Endodermal cell (in vitro differentiated cells): ENCODE results near the gene BTBD6. TPM values are rescaled to one million over a fixed set of nuclear protein-coding genes. Genes with fewer than 3 reads are reported as not detected.
"Not testable (repeated sequence)": the region's sequence is repeated elsewhere in the genome, so short reads cannot be mapped to it uniquely, and the experiment has no call there.

Experiments
- DNase-seq: peaks from one replicate; pipeline ENCODE4 v3.0.0-alpha.2; 2017
- H3K27ac ChIP-seq: 2 replicates; pipeline ENCODE4 v1.5.1; 2013; ENCODE audit warnings: mild to moderate bottlenecking, low read depth, low read length, moderate library complexity
- H3K27me3 ChIP-seq: 2 replicates; pipeline ENCODE4 v1.6.1; 2013; ENCODE audit warnings: mild to moderate bottlenecking, low read length, moderate library complexity; ENCODE audit not compliant: insufficient read depth, control insufficient read depth, poor library complexity, severe bottlenecking
- H3K36me3 ChIP-seq: 2 replicates; pipeline ENCODE4 v1.7.0; 2013; ENCODE audit warnings: mild to moderate bottlenecking, low read length, moderate library complexity; ENCODE audit not compliant: control insufficient read depth, insufficient read depth
- H3K4me1 ChIP-seq: one replicate; pipeline ENCODE4 v1.7.0; 2013; ENCODE audit warnings: low read length; ENCODE audit not compliant: control insufficient read depth, insufficient read depth
- H3K4me3 ChIP-seq: 2 replicates; pipeline ENCODE4 v1.5.1; 2013; ENCODE audit warnings: mild to moderate bottlenecking, low read length, moderate library complexity
- H3K9ac ChIP-seq: 2 replicates; pipeline ENCODE4 v1.6.1; 2013; ENCODE audit warnings: mild to moderate bottlenecking, low read length, moderate library complexity; ENCODE audit not compliant: poor library complexity, severe bottlenecking; ENCODE audit errors: extremely low read depth
- H3K9me3 ChIP-seq: 2 replicates; pipeline ENCODE4 v1.6.1; 2013; ENCODE audit warnings: mild to moderate bottlenecking, low read length, moderate library complexity; ENCODE audit not compliant: control insufficient read depth
- H3K27ac Mint-ChIP-seq: 2 replicates; pipeline ENCODE4 v1.8.0; 2020; ENCODE audit warnings: mixed read lengths
- H3K27me3 Mint-ChIP-seq: 2 replicates; pipeline ENCODE4 v1.8.0; 2021; ENCODE audit warnings: mild to moderate bottlenecking, mixed read lengths; ENCODE audit not compliant: insufficient read depth
- H3K36me3 Mint-ChIP-seq: 2 replicates; pipeline ENCODE4 v1.8.0; 2020; ENCODE audit warnings: low read depth, mixed read lengths
- H3K4me1 Mint-ChIP-seq: 2 replicates; pipeline ENCODE4 v1.8.0; 2020; ENCODE audit warnings: mixed read lengths
- H3K4me3 Mint-ChIP-seq: 2 replicates; pipeline ENCODE4 v1.8.0; 2020; ENCODE audit warnings: mild to moderate bottlenecking, moderate library complexity, mixed read lengths
- H3K9me3 Mint-ChIP-seq: 2 replicates; pipeline ENCODE4 v1.8.0; 2020; ENCODE audit warnings: mild to moderate bottlenecking, mixed read lengths
- WGBS, 2 experiments: methylation state at CpG; one replicate each; pipeline versions ENCODE4 v1.1.5 to v1.1.7; 2013; ENCODE audit warnings: missing lambda C conversion rate in 2 of 2, mixed read lengths in 1 of 2; ENCODE audit not compliant: insufficient coverage in 1 of 2, insufficient read length in 1 of 2; 5-methylcytosine and 5-hydroxymethylcytosine counted together
- total RNA-seq, 2 donors: library from RNA; stranded (reverse); fragmentation: NEBNext Ultra II Directional in 1 of 2; extraction: Animal tissue kit (Norgen Biotek cat#: 25700) in 1 of 2; gene quantifications; 2 replicates in 1 of 2; 3 replicates in 1 of 2; pipeline ENCODE4 v1.2.1, GENCODE V29; 2021
- TF ChIP-seq, protein P1 (sequence below): fragments of 200-600 bp; sonication (generic); conservative IDR thresholded peaks from 2 replicates; pipeline ENCODE4 v1.5.0; 2021; ENCODE audit warnings: antibody characterized with exemption, mild to moderate bottlenecking

BTBD6 gene
- total RNA-seq, 2 donors from 2014 or later = 21.8 to 26.9 TPM

DNA sequence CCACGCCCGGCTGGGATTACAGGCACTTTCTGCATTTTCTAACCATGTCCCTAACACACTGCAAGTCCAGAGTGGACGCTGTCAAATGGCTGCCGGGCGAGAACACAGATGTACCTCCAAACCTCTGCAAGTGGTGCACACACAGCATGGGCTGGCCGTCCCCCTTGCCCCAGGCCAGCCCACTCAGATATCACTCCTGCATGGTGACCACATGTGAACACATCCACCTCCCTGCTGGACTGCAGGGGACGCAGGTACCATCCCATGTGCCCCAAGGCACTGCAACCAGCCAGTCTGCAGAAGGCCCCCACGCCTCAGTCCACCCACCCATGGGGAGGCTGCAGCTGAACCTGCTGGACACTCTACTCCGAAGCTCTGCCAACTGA, 38.4 kb downstream of the BTBD6 start:
- Histone ChIP-seq H3K36me3 (peaks cover 7% of the 10 kb centered on the region), H3K4me3 (no peak overlapping the region), H3K9me3 (no peaks in the 10 kb centered on the region), H3K9ac (no peak overlapping the region), H3K4me1 (peaks cover 3% of the 10 kb centered on the region), H3K27me3 (no peaks in the 10 kb centered on the region), H3K27ac (no peak overlapping the region)
- H3K27me3 Mint-ChIP-seq = no peaks in the 10 kb centered on the region
- H3K36me3 Mint-ChIP-seq = peaks cover 4% of the 10 kb centered on the region
- H3K9me3 Mint-ChIP-seq = no peaks in the 10 kb centered on the region
- TF ChIP-seq, protein P1, sequence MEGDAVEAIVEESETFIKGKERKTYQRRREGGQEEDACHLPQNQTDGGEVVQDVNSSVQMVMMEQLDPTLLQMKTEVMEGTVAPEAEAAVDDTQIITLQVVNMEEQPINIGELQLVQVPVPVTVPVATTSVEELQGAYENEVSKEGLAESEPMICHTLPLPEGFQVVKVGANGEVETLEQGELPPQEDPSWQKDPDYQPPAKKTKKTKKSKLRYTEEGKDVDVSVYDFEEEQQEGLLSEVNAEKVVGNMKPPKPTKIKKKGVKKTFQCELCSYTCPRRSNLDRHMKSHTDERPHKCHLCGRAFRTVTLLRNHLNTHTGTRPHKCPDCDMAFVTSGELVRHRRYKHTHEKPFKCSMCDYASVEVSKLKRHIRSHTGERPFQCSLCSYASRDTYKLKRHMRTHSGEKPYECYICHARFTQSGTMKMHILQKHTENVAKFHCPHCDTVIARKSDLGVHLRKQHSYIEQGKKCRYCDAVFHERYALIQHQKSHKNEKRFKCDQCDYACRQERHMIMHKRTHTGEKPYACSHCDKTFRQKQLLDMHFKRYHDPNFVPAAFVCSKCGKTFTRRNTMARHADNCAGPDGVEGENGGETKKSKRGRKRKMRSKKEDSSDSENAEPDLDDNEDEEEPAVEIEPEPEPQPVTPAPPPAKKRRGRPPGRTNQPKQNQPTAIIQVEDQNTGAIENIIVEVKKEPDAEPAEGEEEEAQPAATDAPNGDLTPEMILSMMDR = no peak
- H3K27ac Mint-ChIP-seq = no peak overlapping the region
- H3K4me3 Mint-ChIP-seq = no peak overlapping the region
- peaks cover 10% of the 10 kb centered on the region for H3K4me1 Mint-ChIP-seq
- 92% methylated on average over 7 to 9 of the region's 9 CpGs for WGBS, 2 experiments
- no peak for DNase-seq

DNA sequence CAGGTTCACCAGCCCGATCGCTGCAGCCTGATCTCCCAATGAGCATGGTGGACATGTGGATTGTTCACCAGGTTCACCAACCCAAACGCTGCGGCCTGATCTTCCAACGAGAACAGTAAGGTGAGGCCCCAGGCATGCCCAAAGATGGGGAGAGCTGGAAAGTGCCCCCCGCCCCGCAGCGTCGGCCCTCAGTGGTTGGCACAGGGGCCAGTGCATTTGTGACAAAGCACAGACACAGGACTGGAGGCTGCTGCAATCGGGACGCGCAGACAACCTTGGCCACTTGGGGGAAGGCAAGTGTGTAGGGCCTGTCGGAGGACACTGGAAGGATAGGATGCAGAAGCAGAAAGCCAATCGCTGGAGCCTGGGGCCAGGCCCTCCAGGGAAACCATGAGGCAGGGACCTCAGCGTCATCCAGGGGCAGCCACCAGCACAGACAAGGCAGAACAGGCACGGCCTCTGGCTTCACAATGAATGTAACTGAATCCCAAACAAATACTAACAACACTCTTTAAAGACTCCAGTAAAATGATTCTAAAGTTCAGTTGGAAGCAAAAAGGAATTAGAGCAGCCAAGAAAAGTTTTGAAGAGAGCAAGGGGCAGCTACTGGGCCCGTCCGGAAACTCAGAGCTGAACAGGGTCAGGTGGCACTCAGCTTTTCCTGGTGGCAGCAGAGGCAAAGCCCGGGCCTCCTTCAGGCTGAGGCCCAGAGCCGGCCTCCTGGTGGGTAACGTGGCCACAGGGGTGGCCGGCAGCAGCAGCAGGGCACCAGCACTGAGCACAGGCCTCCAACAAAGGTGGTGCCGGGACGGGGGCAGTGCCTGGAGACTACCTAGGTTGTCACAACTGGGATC, 39.1 kb downstream of the BTBD6 start:
- no peaks in the 10 kb centered on the region for H3K27me3 ChIP-seq
- Mint-ChIP-seq H3K4me3 (no peak overlapping the region), H3K36me3 (peaks cover 4% of the 10 kb centered on the region), H3K27me3 (no peaks in the 10 kb centered on the region), H3K9me3 (no peaks in the 10 kb centered on the region), H3K27ac (no peak overlapping the region), H3K4me1 (peaks cover 4% of the 10 kb centered on the region)
- H3K9me3 ChIP-seq = no peaks in the 10 kb centered on the region
- peaks cover 7% of the 10 kb centered on the region for H3K36me3 ChIP-seq
- H3K4me1 ChIP-seq = peaks cover 3% of the 10 kb centered on the region
- no peak overlapping the region for H3K9ac ChIP-seq
- no peak overlapping the region for H3K4me3 ChIP-seq
- TF ChIP-seq, protein P1 = peak; percentile 25
- no peak overlapping the region for H3K27ac ChIP-seq
- peak; percentile 62 for DNase-seq
- 88 to 90% methylated on average over 19 to 24 of the region's 24 CpGs for WGBS, 2 experiments

DNA sequence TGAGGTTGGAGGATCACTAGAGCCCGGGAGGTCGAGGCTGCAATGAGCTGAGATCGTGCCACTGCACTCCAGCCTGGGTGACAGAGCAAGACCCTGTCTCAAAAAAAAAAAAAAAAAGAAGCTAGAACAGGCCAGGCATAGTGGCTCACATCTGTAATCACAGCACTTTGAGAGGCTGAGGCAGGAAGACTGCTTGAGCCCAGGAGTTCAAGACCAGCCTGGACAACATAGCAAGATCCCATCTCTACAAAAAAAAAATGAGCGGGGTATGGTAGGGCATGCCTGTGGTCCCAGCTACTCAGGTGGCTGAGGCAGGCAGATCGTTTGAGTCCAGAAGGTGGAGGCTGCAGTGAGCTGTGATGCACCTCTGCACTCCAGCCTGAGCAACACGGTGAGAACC, 40.6 kb downstream of the BTBD6 start:
- not testable (repeated sequence) for H3K9me3 Mint-ChIP-seq, H3K36me3 Mint-ChIP-seq, H3K4me3 Mint-ChIP-seq, H3K9ac ChIP-seq, H3K9me3 ChIP-seq, H3K4me1 Mint-ChIP-seq, H3K36me3 ChIP-seq, H3K4me3 ChIP-seq, DNase-seq, H3K27me3 Mint-ChIP-seq, H3K27ac ChIP-seq, H3K27ac Mint-ChIP-seq, H3K27me3 ChIP-seq, H3K4me1 ChIP-seq
- 95 to 98% methylated on average over 6 of the region's 6 CpGs for WGBS, 2 experiments
